Bronchial epithelial cell (primary cell): ENCODE measurements around the gene VWA8. TPM values are rescaled to one million over a fixed set of nuclear protein-coding genes. Genes with fewer than 3 reads are reported as not detected.

ENCODE experiments used
- DNase-seq: peaks from one replicate; pipeline ENCODE4 v3.0.0-alpha.2; 2010; ENCODE audit warnings: low read depth
- FAIRE-seq: peaks from 2 replicates; lab custom pipeline; 2011; peaks lifted over from hg19 to GRCh38; lab: Jason Lieb, UNC
- H3K27me3 ChIP-seq: 2 replicates; pipeline ENCODE4 v1.5.1; 2011; ENCODE audit warnings: low read length; ENCODE audit not compliant: control insufficient read depth, insufficient read depth
- H3K36me3 ChIP-seq: 2 replicates; pipeline ENCODE4 v1.5.1; 2011; ENCODE audit warnings: low read length; ENCODE audit not compliant: control insufficient read depth, insufficient read depth
- H3K4me3 ChIP-seq: 2 replicates; pipeline ENCODE4 v1.5.1; 2011; ENCODE audit warnings: mild to moderate bottlenecking, low read depth, low read length, control low read depth
- total RNA-seq: library from RNA; depleted of rRNA; stranded (reverse); fragments of >200 nt; gene quantifications from 2 replicates; pipeline ENCODE4 v1.2.1, GENCODE V29; 2014
- TF ChIP-seq, protein P1 (sequence below): IDR thresholded peaks from 2 replicates; pipeline ENCODE4 v1.5.1; 2011; ENCODE audit warnings: mild to moderate bottlenecking, moderate library complexity, low read length, control low read depth, inconsistent platforms; ENCODE audit not compliant: insufficient read depth, severe bottlenecking

The VWA8 gene
- total RNA-seq, 1 donor from 2014 or later: 17.1 TPM

- no peaks in the 10 kb centered on the region for H3K36me3 ChIP-seq
- TF ChIP-seq, protein P1, sequence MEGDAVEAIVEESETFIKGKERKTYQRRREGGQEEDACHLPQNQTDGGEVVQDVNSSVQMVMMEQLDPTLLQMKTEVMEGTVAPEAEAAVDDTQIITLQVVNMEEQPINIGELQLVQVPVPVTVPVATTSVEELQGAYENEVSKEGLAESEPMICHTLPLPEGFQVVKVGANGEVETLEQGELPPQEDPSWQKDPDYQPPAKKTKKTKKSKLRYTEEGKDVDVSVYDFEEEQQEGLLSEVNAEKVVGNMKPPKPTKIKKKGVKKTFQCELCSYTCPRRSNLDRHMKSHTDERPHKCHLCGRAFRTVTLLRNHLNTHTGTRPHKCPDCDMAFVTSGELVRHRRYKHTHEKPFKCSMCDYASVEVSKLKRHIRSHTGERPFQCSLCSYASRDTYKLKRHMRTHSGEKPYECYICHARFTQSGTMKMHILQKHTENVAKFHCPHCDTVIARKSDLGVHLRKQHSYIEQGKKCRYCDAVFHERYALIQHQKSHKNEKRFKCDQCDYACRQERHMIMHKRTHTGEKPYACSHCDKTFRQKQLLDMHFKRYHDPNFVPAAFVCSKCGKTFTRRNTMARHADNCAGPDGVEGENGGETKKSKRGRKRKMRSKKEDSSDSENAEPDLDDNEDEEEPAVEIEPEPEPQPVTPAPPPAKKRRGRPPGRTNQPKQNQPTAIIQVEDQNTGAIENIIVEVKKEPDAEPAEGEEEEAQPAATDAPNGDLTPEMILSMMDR: no peak
- no peak for FAIRE-seq
- no peak overlapping the region for H3K4me3 ChIP-seq
- DNase-seq: no peak
- no peaks in the 10 kb centered on the region for H3K27me3 ChIP-seq
Measured at GRCh38 chr13:41562541-41563178, 398.2 kb downstream of the VWA8 start.

DNA sequence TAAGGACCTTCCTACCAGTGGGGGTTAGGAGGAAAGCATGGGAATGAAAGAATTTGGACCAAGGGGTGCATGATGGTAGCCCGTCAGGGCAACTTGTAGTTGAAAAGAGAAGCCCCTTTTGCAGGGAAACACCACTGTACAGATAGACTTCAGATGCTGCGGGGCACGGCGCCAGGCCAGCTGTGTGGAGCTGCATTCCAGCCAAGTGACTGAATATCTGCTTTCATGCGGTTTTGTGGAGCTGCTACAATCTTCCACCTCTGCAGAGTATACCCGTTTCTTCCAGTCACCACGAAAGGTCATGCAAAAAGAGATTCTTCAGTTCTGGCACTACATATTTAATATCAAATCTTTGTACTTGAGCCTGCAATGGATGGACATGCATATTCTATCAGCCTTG lies 398.8 kb downstream of the VWA8 start:
- no peak overlapping the region for H3K4me3 ChIP-seq
- H3K27me3 ChIP-seq: no peaks in the 10 kb centered on the region
- TF ChIP-seq, protein P1: no peak
- H3K36me3 ChIP-seq: no peaks in the 10 kb centered on the region
- FAIRE-seq: no peak
- peak; percentile 25 for DNase-seq

DNA sequence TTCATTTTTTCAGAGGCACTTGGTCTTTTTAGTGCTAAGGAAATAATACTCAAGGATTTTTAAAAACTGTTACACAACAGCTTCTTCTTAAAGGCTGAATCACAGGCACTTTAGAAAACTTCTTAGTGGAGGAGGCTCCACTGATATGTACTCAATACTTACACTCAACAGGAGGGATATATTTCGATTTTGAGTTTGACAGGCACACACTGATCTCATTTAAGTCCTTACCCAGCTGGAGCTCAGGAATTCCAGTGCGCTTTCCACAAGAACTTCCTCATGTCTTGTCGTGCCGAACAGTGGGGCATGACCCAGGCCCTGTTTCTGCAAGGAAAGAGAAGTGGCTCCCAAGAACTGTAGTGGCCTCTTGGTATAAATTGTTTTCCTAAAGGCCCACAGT lies 399.7 kb downstream of the VWA8 start:
- Histone ChIP-seq H3K36me3 (no peaks in the 10 kb centered on the region), H3K4me3 (no peak overlapping the region), H3K27me3 (no peaks in the 10 kb centered on the region)
- FAIRE-seq: no peak
- DNase-seq: no peak
- TF ChIP-seq, protein P1: no peak

- no peak for DNase-seq
- no peak for FAIRE-seq
- no peaks in the 10 kb centered on the region for H3K36me3 ChIP-seq
- H3K27me3 ChIP-seq: no peaks in the 10 kb centered on the region
- H3K4me3 ChIP-seq: no peak overlapping the region
- TF ChIP-seq, protein P1: no peak
Measured at GRCh38 chr13:41558781-41559560, 401.9 kb downstream of the VWA8 start.

DNA sequence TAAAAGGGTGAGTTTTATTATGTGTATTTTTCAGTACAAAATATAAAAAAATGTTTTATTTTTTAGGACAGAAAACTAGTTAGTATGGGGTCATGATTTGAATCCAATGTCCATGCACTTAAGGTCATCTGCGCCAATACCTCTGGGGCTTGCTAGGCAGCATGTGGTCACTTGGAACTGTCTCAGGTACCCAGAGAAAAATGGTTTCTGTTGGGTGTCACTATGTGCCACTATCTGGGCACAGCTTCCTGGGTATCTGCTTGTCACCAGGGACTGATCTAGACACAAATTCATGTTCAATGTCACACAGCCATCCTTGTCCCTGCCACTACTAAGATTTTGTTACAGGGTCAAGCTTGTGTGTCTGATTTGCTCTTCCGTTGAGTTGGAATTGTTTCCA lies 403.2 kb downstream of the VWA8 start:
- DNase-seq: no peak
- FAIRE-seq: no peak
- H3K36me3 ChIP-seq: no peaks in the 10 kb centered on the region
- TF ChIP-seq, protein P1: no peak
- no peak overlapping the region for H3K4me3 ChIP-seq
- H3K27me3 ChIP-seq: no peaks in the 10 kb centered on the region
